LHCN-M2 (cell line): ENCODE results near the gene EIF3L. TPM values are rescaled to one million over a fixed set of nuclear protein-coding genes. Genes with fewer than 3 reads are reported as not detected.

Source experiments
- DNase-seq: peaks from one replicate; pipeline ENCODE4 v3.0.0-alpha.2; 2012; ENCODE audit warnings: low read depth
- total RNA-seq: library from RNA; depleted of rRNA; stranded (reverse); fragments of >200 nt; gene quantifications from 2 replicates; pipeline ENCODE4 v1.2.3, GENCODE V29; 2014

Gene EIF3L
- total RNA-seq, 1 experiment from 2014 or later = 345 TPM

DNA sequence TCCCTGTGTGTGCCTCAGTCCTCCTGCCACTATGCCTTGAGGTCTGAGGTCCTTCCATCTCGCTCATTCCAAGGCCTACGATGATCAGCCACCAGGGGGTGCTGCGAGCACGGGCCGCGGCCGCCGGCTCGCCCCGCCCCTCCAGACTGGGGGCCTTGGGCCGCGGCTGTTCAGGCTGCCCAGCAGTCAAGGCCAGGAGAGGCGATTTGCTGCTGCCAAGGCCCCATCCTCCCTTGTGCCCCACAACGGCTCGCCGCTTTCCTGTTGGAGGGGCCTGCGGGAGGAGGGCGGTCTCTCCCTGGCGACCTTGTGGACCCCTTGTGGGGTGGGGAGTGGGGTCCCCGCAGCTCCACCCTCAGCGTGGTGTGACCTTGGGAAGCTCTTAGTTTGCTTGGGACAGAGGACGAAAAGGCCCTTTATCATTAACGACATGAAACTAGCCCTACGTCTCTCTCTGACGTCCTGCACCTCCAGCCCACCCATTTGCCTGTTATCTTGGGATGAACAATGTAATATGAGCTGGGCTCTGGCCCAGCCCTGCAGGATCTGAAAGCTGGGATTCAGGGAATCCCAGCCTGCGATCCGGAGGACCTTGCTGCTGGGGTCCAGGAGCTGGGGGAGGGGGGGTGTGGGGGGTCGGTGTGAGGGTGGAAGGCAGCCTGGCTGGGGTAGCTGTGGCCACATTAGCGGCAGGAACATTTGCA is 31.4 kb upstream of the EIF3L start:
- DNase-seq = peak; percentile 70

DNA sequence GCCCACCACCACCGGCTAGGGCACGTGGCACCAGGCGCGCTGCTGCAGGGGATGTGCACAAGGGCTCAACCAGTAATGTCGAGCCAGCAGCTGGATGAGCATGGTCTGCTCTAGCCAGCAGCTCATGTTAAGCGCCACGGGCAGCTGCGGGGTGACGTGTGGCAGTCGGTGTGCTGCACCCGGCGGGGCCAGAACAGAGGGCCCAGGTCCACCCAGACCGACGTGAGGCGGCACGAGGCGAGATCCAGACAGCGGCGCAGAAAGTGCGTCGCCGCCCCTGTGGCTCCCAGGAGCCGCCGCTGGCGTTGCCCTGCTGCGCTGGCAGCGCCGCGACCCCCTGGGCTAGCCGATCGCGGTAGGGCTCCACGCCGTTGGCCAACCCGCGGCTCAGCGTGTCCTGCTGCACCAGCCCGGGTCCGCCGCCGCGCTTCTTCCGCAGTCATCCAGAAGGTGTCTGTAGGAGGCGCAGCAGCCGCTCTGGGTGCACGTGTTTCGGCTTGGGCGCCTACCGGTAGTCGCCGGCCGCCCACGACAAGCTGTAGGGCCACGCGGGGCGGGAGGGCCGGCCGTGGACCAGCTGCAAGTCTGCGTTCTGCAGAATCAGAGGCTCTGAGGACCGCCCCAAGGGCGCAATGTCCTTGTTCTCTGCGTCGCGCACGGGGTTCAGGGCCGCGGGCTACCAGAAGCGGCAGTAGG is 30.7 kb upstream of the EIF3L start:
- peak; percentile 30 for DNase-seq

DNA sequence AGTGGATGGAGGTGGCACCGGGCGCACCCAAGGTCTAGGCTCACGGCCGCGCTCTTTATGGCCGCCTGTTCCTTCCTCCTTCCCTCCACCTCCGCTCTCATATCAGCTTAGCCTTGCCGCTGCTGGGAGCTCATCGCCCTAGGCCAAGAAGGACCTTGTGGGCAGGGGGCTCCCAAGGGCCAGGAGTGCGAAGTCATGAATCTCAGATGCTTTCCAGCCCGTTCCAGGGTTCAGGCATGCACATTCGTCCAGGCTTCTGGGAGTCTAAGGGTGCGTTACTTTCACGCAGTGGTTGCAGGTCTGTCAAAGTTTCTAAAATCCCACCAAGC is 30.1 kb upstream of the EIF3L start:
- no peak for DNase-seq

DNA sequence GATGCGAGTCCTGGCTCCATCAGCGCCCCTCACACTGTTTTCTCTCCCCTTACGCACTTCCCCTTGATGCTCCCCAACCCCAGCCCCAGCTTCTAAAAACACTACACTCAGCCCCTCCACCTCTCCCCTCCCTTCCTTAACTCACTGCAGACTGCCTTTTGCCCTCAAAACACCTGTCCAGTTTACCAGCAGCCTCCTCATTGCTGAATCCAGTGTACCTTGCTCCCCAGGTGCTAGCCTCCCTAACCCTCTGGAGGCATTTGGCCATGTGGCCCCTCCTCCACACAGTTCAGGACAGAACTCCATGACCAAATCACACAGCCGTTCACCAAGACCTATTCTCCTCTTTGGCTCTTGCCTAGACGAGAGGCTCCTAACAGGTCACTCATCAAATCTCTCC is 28.9 kb upstream of the EIF3L start:
- DNase-seq = no peak

DNA sequence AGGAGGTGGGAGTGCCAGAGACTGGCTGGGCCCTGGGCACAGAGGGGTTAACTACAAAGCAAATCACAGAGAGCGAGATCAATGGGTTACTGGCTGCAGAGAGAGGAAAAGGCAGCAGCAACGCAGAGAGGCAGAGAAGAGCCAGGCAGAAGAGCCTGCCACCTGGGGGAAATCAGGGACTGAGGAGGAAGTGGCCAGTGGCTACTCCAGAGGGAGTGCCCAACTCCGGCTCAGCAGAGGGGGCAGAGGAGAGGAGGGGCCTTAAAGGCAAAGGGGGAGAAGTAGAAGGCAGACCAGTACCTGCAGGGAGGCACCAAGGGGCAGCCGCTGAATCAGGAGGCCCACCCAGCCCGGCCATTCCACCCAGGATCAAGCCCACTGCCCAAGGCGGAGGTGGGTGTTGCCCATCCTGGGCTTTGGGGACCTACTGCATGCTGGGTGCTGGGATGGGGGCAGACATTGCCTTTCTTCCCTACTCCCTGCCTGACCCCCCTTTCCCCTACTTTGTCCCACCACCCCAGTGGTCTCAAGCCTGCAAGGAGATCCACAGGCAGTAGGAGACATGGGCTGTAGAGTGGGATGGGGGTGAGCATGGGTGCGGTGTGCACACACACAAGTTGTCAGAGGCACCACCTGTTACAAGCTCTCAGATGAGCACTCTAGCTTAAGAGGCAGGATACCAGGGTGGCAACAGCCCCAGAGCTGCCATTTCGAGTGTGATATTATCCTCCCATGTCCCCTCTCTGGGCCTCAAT is 27.0 kb upstream of the EIF3L start:
- DNase-seq = no peak

DNA sequence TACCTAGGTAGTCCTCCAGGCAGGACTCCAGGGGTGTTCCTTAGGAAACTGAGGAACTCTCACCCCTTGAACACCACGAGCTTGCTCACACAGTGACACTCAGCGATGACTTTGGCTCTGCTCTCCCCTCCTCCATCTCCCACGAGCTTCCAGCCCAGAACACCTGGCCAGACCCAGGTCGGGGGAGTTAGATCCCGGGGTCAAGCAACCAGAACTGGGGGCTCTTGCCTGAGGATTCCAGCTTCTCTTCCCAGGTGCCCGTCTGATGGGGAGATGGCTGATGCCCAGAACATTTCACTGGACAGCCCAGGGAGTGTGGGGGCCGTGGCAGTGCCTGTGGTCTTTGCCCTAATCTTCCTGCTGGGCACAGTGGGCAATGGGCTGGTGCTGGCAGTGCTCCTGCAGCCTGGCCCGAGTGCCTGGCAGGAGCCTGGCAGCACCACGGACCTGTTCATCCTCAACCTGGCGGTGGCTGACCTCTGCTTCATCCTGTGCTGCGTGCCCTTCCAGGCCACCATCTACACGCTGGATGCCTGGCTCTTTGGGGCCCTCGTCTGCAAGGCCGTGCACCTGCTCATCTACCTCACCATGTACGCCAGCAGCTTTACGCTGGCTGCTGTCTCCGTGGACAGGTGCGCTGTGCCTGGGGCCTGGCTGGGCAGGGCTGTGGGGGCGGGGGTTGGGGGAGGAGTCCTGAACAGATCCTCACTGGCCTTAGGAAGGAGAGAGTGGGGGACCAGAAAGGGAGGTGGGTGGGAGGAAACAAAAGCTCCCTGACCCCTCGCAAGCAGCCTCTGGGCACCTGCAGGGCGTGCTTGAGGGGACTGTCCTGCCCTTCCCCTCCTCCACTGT is 25.9 kb upstream of the EIF3L start, which contains the start of gene GALR3:
Gene GALR3 (plus strand): TSS at position 249 of the 852 bp plus-strand sequence. CDS start 25 bp downstream, at position 274.
- DNase-seq = no peak

DNA sequence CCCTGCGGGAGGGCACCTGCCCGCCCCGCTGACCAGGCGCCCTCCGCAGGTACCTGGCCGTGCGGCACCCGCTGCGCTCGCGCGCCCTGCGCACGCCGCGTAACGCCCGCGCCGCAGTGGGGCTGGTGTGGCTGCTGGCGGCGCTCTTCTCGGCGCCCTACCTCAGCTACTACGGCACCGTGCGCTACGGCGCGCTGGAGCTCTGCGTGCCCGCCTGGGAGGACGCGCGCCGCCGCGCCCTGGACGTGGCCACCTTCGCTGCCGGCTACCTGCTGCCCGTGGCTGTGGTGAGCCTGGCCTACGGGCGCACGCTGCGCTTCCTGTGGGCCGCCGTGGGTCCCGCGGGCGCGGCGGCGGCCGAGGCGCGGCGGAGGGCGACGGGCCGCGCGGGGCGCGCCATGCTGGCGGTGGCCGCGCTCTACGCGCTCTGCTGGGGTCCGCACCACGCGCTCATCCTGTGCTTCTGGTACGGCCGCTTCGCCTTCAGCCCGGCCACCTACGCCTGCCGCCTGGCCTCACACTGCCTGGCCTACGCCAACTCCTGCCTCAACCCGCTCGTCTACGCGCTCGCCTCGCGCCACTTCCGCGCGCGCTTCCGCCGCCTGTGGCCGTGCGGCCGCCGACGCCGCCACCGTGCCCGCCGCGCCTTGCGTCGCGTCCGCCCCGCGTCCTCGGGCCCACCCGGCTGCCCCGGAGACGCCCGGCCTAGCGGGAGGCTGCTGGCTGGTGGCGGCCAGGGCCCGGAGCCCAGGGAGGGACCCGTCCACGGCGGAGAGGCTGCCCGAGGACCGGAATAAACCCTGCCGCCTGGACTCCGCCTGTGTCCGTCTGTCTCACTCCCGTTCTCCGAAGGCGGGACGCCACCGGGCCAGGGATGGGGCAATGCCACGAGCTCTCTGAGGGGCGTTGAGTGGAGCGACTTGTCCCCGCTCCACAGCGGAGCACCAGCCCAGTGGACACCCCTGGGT is 24.3 kb upstream of the EIF3L start:
- DNase-seq = no peak

DNA sequence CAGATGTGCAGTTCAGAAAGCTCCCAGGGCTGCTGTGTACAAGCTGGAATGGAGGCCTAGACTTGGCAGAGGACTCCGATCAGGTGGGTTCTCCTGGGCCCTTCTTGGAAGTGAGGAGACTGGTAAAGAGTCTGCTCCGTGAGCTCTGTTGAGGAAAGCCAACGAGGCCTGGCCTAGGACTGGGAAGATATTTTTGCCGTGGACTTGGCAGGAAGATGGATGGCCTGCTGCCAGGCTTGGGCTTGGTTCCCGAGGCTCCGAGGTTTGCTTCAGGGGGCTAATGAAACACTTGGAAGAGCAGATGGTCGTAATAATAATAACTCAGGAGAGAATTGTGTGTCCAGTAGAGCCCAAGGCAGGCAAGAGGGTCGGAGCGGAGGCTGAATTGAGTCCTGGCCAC is 22.2 kb upstream of the EIF3L start:
- no peak for DNase-seq

DNA sequence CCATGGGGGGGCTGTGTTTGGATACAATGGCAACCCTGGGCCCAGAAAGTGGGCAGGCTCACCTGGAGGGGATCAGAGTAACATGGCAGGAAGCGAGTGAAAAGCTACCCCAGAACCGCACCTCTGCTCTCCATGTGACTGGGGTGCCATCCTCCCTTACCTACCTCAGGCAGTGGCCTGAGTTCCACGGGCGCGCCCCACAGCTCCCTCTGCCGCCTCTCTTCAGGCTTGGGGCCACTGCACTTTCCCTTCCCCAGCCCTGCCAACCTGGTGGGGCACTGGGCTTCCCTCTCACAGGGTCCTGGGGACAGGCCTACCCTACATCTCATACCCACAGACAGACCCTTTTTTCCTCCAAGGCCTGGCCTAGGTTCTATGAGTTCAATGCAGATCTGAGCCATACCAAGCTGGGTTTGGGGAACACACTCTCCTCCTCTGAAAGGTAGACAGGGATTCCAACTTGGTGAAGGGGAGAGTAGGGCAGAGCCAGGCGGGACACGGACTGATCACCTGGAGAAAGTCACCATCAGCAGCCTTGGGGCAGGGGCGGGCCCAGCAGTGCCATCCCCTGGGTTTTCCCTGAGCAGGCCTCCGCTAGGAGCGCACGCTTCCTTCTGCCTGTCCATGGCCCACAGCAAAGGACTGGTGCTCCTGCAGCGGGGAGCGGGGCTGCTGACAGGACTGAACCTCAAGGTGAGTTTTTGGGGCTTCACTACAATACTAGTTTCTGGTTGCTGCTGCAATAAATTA is 19.0 kb upstream of the EIF3L start:
- no peak for DNase-seq

DNA sequence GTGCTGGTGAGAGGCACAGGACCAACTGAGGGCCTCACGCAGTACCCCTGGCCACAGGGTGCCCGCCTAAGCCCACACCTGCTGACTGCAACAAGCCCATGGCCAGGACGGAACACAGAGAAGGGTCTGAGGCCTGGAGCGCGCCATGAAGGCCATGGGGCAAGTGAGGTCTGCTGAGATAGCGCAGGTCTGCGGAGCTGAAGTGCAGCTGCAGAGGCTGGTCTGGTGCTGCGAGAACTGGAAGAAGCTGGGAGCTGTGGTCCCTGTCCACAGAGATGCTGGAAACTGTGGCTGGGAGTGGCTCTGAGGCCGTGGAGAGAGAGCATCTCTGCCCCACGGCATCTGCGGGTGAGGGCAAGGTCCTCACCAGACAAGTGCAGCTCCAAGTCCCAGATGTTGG is 17.7 kb upstream of the EIF3L start:
- no peak for DNase-seq

DNA sequence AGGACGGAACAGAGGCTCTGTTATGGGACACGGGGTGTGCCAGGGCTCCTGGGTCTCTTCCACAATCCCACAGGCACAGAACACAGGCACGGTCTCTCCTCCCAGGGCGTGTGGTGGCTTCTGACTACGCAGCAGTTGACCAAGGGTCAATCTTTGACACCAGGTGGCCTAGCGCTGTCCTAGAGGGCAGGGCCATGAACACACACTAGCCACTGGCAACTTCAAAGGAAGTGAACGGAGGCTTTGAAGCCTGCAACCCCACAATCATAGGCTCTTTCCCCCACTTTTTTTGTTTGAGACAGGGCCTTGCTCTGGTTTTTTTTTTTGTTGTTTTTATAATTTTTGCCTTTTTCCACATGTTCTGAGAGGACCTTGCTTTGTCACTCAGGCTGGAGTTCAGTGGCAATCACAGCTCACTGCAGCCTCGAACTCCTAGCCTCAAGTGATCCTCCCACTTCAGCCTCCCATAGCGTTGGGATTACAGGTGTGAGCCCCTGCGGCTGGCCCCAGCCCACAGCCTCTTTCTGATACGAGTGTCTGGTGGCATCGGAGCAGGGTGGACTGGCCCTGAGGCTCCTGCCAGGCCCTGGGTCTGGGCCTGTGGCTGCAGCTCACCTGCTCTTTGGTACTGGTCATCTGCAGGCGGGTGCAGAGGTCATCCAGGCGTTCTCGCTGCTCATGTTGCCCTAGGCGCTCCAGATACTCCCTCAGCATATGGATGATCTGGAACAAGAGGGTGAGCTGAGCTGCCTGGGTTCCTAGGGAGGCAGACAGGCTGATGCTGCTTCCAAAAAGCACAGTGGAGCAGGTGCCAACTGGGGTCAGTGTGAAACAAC is 17.0 kb upstream of the EIF3L start:
- DNase-seq = no peak

DNA sequence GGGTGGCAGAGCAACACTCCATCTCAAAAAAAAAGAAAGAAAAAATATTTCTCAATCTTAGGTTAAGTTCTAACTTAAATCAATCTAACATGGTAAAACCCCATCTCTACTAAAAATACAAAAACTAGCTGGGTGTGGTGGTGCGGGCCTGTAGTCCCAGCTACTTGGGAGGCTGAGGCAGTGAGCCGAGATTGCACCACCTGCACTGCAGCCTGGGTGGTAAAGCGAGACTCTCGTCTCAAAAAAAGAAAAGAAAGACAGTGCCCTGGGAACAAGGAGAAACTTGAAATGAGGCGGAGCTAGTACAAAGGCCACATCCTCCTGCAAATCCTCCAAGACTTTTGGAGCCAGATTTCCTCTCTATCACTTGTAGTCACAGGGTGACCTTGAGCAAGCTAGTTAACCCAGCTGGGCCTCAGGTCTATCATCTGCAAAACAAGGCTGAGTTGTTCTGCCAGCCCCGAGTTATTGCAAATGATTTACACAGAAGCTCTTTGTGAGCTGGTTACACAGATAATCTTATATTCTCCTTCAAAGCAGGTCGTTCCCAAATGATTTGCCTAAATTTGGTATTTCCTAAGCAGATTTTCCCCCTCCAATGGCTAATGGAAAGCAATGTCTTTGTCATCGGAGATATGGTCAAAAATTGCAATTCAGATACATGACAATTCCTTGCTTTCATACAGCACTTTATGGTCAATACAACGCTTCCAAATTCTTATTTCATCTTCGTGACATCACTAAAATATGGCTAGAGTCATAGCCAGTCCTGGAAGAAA is 7.0 kb upstream of the EIF3L start:
- no peak for DNase-seq

DNA sequence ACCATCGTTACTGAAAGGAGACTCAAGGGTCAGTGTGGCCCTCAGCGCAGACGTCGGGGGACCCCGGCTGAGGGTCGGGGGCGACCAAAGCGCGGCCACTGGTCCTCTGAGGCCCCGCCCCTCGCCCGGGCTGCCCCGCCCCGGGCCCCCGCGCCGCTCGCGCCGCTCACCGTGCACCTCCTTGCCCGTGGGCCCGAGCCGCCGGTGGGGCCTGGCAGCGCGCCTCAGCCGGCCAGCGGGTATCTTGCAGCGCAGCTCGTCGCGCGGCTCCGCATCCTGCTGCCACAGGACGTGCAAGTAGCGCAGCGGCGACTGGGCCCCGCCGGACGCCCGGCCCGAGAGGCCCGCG is 5.5 kb upstream of the EIF3L start:
- DNase-seq = no peak

DNA sequence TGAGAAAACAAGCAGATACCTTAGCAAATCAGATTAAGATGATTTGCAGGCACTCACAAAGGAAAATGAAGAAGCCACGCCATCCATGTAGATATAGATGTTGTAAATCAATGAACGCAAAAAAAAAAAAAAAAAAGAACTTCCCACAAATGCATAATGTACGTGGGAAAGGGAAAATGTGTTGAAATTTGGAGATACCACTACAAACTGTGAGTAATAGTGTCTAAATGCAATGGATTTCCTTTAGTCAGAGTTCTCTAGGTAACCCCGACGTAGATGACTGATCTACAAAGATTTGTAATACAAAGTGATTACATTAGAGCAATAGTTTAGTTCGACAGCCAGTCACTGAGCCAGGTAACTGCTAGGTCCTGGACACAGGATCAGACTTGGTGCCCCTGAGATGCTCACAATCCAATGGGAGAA is 4.3 kb upstream of the EIF3L start:
- DNase-seq = no peak

DNA sequence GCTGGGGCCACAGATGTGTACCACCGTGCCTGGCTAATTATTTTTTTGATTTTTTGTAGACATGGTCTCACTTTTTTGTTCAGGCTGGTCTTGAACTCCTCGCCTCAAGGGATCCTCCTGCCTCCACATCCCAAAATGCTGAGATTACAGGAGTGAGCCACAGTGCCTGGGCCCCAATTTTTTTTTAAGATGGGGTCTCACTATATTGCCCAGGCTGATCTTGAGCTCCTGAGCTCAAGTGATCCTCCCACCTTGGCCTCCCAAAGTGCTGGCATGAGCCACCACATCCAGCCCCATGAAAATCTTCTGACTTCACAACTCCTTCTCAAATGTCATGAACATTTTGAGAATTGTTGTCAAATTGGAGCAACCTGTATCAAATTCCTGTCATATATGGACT is 2.8 kb upstream of the EIF3L start:
- no peak for DNase-seq

DNA sequence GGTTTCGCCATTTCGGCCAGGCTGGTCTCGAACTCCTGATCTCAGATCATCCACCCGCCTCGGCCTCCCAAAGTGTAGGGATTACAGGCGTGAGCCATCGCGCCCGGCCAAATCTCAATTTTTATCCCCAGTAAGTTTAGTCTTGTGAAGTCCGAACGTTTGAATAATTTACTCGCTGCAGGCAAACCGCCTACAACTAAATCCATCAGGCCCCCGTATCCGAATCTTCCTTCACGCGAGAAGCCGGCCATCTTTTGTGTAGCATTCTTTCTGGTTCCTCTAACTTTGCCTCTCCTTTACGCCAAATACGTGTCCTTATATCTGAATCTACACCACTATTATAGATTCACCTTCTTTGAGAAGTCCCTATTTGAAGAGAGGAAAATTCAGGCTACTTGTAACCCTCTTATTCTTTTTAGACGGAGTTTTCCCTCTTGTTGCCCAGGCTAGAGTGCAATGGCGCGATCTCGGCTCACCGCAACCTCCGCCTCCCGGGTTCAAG is 581 bp upstream of the EIF3L start:
- DNase-seq = peak; percentile 31

DNA sequence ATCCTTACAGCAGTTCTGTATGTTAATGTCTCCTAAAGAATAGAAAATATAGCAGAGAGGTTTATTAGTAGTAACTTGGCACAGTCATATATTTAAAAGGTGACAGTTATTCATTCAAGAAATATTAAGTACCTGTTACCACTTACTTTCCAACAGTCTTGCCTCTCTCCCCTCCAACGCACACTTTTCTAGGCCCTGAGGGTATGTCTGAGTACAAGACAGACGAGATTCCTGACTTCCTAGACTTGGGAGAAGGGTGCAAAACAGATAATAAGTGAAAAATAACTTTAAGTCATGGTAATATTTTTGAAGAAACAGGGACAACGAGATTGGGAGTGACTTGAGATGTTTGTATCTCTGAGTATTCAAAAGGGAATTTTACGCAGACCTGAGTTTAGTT is 1.6 kb downstream of the EIF3L start:
- DNase-seq = no peak

DNA sequence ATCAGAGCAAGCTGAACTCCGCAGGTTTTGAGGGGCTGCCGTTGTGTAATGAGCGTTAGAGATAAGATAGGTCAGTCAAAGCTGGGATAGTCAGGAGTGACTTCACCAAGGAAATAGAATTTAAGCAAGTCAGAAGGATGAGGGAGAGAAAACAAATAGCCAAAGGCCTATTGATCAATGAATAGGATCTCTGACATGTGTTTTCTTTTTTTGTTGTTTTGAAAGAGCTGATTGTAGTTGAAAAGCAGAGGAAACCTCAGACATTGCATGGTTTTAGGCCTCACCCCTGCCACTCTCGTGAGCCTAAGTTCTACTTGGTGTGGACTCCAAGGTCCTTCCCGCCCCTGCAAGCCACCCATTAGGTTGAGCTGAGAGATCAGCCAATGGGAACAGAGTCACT is 3.2 kb downstream of the EIF3L start:
- no peak for DNase-seq
